HG02973 (cell line): ENCODE results near the gene PIEZO1.
A peak's percentile ranks its signal among the peaks of the same experiment; 100 is the strongest.

ENCODE experiments used
- ATAC-seq: cut with Tn5 transposase; IDR thresholded peaks from one replicate; pipeline ENCODE4 v1.9.1; 2021; ENCODE audit warnings: moderate library complexity; ENCODE audit not compliant: unreplicated experiment

PIEZO1 gene

DNA sequence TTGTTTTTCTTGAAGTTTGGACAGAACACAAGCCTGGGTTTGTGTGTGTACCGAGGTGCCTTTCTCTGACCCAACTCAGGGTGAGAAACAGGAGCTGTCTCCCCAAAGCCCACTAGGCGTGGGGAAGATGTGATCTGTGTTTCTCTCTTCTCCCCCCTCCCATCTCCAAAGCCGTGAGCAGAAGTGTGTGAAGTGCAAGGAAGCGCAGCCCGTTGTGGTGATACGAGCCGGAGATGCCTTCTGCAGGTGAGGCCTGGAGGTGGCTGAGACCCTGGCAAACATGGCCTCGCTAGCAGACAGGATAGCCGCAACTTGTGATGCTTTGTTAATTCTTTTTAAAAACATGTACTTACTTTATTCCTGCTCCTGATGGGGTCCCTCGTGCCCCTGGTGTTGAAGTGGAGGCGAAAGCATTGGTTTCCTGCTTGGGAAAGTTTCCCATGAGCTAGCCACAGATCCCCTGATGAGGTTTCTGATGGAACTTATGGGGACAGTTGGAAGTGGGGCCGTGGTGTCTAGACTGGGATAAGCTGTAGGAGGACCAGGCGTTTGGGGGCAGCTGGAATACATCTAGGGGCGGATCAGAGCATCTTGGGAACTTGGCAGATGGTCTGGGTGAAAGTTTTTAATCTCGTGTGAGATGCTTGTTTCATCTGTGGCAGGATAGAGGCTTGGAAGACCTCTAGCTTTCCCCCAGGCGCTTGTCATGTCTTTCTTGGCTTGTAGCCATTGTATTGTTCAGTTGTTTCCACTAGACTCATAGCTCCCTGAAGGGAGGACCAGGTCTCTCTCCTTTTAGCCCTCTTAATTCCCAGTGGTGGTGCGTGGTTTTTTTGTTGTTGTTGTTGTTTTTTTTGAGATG lies 77.8 kb downstream of the PIEZO1 start:
- no peak for ATAC-seq

DNA sequence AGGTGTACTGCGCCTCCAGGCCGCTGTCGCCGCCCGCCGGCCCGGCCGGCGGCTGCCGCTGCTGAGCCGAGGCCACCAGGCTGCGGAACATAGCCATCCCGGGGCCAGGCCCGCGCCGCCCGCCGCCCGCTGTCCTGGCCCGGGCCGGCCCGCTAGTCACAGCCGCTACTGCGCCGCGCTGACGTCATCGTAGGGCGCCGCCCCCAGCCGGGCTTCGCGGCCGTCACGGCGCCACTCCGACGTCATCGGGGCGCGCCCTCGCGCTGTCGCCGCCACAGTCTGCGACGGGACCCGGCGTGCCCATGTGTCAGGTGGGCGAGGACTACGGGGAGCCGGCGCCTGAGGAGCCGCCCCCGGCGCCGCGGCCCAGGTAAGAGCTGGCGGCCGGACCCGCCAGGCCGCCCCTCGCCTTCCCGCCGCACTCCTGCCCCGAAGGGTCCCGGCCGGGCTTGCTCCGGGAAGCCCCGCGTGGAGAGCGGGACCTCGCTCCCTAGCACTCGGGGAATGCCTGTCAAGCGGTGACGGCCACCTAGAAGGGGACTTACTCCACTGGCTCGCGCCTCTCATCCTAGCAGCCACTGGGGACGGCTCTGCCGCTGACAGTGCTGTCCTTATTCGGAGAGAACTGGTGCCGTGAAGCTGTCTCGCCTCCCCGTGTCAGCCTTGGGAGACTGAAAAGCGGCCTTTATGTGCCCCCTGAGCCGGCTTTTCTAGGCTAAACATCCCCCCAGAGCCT lies 78.6 kb downstream of the PIEZO1 start, which contains the start of the genes CTU2 and RNF166:
Gene CTU2, plus strand, starts transcription at position 275 of the 736 bp plus-strand sequence. Its CDS starts 28 bp downstream, at position 303.
Gene RNF166, minus strand, starts transcription at position 180 of the 736 bp plus-strand sequence. Its CDS starts 83 bp downstream, at position 97.
- ATAC-seq, result peak; percentile 45

DNA sequence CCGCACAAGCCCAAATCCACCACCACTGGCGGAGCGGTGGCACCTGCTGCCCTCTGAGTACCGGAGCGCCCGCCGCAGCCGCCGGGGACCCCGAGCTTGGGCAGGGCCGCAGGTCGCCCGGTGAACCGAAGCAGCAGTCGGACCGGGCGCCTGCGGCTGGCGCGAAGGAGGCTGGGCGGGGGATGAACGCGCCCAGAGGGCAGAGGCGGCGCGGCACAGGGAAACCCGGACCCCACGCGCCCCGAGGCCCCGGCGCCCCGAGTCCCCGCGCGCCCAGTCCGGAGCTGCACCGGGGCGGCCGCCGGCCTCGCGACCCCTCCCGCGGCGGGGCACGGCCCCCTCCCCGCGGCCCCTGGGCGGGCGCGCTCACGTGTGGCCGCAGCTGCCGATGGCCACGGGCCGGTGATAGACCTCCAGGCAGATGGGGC lies 79.2 kb downstream of the PIEZO1 start:
- peak; percentile 5 for ATAC-seq

DNA sequence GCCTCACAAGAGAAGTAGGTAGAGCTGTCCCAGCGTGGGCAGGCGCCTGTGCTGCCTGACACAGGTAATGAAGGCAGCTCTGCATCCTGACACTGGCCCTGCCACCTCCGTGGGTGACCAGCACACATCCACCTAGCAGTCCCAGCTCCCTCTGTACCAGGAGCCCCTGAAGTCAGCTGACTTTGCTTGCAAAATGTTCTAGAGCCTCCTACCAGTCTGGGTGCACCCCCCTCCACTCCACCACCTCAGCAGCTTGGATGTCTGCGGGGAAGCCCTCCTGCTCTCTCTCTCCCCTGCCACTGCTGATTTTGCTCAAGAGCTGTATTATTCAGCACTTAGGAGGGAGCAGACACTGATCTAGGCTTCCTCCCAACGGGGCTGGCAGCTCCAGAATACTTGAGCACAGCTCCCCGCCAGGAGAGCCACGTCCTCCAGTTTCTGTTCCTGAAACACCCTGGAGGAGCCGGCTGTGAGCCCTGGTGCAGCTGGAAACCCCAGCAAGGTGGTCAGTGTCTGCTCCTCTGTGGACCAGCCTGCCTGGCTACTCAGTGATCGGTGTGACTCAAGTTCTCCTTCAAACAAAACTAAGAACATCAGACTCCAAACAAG lies 79.8 kb downstream of the PIEZO1 start:
- ATAC-seq, result no peak

DNA sequence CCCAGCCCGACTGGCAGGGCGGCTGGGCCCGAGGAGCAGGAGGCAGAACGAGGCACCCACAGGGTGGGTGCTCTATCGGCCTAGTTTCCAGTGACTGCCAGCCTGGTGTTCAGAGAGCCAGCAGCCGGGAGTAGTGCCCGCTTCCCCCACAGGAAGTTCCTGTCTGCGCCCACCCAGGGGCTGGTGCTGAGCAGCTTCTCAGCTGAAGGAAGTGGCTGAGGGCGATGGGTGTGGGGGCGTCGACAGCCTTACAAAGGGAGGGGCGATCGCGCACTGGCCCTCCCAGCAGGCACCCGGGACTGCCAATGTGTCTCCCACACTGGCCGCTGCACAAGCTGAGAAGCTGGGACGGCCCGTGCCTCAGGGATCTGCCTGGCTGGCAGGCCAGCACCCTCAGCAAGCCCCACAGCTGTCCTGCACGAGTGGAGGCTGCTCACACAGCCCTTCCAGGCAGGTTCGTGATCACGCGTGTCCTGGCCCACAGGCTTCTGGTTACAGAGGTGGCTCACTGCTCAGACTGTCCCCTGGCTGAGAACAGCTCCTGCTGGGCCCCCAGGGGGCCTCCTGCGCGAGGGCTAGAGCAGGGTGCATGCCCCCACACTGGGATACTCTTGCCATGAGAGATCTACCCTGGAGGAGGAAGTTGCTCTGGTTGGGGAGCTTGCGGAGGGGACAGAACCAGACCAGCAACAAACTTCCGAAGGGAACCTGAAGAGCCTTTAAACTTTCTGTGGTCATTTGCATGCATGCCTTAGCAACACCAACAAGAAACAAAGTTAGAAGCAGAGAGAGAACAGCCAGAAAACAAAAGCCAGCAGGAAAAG lies 81.3 kb downstream of the PIEZO1 start:
- ATAC-seq, result no peak

DNA sequence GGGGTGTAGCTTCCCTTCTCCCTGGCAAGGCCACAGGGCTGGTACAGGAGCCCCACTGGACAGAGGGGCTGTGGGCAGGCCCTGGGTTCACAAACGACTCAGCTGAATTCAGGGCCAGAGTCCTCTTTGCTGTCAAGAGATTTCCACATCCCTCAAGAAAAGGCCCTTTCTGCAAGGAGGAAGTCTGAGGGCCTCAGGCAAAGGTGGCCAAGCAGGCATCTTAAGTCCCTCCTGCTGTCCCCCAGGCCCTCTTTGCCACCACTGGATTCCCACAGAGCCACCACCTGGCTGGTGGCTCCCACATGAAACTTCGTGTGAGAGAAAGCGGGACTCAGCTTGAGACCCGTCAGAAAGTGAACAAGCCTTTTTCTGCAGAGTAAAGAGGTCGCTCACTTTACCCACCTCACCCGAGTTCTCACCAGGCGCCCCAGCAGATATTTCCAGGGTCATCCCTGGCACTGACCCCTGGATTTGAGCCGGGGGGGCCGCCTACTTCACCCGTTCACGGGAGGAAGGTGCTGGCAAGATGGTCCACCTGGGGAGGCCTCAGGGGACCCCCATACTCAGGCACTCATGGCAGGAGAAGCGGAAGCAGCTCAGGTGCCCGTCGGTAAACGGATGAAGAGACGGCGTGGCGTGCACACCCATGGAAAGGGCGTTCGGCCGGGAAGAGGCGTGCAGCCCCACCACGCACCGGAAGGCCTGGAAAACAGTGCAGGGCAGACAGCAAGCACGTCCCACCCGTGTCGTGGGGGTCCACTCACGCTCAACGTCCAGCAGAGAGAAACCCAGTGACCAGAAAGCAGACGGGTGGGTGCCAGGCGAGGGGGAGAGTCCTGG lies 82.4 kb downstream of the PIEZO1 start:
- ATAC-seq, result no peak

DNA sequence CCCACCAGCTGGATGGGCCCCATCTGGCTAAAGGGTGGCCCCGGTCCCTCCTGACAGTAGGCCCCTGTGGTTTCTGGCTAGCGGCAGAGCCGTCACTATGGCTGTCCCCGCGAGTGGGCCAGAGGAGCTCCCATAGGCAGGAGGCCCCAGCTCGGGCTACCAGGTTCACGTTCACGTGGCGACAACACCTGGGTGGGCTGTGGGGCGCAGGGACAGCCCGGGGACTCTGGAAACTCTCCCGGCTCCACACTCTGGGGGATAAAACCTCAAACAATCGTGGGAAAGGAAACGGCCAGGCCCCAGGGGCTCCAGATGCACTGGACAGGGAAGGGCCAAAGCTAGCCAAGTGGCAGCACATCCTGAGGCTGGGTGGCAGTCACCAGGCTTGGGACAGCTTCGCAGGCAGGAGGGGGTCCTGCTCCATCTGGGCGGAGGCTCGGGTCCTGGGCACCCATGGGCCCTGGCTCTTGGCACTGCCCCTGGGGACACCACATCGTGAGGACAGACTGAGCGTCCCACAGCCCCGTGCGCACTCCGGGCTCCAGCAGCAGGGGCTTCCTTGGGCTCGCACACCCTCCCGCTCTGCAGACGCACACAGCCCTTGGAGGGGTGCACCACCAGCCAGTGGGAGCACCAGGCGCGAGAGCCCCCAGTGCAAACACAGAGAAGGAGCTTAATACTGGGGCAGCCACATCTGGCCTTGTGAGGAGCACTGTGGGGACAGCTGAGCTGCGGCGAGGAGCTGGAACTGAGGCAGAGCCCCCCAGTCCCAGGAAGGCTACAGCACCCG lies 83.2 kb downstream of the PIEZO1 start:
- ATAC-seq, result no peak

DNA sequence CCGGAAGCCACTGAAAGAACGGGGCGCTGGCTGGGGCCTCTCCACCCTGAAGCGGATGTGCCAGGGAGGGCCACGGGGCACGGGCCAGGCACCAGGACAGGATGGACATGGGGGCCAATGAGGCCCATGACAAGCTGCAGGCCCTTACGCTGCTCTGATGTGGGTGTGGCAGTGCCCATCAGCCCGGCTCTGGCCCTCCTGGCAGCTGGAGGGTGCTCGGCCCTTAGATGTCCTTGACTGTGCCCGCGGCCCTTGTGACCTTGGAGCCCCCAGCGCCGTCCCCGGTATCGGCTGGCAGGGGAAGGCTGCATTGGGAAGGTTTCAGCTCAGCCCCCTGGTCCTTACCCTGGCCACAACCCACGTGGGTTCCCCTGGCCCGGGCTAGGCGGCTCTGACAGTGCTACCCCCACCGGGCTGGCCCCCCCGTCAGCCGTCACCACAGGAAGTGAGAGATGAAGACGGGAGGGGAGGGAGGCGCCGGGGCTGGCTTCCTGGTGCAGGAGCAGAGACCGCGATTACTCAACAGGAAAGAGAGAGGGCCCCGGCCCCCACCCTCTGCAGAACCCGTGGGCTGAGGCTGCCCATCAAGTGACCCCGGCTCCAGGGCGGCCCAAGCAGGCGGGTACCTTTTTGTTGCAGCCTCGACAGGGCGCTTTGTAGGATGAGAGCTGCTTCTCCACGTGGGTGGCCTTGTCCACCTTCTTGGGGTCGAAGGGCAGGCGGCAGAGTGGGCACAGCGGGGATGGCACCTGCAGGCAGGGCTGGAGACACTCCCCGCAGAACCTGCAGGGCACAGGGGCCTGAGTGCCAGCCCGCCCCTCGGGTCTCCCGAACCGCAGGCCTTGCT lies 84.2 kb downstream of the PIEZO1 start:
- peak; percentile 51 for ATAC-seq

DNA sequence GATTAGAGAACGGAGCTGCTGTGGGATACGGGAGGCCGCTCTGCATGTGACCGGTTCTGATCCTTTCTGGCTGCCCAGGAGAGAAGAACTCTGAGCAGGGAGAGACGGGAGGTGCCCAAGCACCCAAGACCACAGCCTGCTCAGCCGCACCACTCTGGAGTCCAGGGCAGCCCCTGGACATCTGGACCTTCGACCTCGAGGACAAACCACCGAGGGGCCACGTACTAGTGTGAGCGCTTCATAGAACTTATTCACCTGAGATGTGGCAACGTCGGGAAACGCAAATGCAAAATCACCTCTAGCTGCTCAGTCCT lies 84.7 kb downstream of the PIEZO1 start:
- no peak for ATAC-seq

DNA sequence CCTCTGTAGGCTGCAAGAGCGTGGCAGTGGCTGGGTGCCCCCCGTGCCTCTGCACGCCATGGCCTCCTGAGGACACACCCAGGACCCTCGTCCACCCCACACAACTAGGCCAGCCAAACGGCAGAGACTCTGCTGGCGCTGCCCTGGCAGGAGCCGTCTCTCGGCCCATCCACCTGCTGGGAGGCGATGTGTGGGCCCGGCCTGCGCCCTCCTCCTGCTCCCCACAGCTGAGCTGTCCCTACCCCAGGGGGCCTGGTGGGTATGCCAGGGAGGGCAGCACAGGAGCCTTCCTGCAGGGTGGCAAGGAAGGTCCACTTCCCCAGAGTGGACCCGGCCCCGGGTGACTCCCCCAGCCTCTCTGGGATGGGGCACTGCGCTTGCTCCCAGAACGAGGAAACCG lies 85.8 kb downstream of the PIEZO1 start:
- no peak for ATAC-seq

DNA sequence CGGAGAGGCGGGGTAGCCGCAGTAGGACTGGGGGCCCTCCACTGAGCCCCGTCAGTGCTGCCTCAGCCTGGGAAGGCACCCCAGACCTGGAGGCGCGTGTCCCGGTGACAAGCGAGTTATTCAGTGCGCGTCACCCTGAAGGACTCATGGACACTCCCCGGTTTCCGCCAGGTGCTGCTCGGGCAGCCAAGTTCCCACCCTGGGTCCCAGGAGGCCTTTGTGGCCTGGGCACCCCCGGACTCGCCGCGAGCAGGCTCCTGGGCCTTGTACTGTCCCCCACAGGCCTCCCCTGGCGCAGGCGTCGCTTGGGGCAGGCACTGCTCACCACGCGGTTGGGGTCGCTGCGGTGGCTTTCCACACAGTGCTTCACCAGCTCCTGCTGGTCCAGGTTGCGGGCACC lies 86.4 kb downstream of the PIEZO1 start:
- no peak for ATAC-seq

DNA sequence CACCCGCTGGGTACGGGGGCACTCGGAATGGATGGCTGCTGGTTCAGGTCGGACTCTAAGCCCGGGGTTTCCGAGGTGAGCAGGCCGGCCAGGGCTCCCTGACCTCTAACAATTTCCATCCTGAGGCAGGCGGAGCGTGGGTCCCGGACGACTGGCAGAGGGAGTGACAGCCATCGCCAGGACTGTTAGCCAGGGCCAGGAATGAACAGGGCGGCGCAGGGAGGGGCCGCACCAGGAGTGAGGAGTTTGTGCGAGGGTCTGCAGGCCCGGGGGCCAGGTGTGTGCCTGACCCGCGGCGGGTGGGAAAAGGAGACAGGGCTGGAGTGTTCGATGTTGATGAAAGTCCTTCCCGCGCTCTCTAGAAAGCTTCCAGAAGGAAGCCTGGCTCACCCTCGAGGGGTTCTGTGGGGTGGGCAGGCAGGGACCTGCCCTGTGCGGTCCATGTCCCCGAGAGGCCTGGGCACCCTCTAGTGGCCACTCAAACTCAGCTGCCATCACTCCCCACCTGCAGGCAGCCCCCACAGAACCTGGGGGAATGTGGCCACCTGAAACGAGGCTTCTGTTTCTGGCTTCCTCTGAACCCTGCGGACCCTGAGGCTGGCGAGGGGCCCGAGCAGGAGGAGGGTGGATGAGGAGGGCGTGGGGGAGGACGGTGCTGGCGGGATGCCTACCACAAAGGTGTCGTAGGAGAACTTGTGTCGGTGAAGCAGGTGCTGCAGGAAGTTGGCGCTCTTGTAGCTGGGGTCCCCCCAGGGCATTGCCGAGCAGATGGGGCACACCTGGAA lies 87.0 kb downstream of the PIEZO1 start:
- no peak for ATAC-seq

DNA sequence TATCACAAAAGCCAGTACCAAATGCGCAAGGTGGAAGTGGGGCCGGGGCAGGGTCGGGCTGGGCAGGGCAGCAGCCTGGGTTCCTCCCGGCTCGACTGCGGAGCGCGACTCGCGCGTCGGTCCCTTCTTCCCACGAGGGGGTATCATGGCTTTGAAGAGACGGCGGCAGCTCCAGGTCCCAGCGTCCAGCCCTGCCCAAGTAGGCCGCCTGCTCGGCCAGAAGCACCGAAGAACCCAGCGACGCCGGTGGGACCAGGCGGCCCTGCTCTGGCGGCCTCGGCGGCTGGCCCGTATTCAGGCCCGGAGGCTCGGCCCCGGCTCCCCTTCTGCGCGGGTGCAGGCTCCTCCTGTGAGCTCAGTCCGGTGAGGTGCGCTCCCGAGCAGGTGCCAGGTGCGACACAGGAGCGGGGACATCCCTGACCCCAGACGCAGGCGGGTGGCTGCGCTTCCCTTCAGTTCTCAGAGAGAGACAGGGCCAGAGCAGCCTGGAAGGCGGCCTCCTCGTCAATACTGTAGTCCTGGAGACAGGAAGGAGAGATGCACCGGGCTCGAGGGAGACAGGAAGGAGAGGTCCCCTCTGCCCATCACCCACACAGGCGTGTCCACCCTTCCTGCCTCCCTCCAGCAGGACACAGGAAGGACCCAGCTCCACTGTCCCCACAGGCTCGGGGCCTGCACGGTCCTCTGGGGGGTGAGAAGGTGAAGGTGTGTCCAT lies 87.7 kb downstream of the PIEZO1 start:
- ATAC-seq, result no peak

DNA sequence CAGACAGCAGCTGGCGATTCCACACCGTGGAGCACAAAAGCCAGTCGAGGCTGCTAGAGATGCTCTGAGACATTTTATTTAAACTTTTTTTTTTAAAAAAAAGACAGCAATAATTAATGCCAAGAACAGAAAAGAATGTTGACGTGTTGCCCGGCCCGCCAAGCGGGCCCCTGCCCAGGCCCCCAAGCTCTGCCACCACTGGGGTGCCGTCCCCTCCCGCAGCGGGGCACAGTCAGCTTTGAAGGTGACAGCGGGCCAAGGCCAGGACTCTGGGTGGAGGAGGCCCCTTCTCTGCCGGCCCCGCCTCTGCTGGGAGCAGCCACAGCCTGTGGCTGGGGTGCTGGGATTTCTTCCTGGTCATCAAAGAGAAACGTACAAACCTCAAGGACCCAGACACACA lies 88.6 kb downstream of the PIEZO1 start:
- ATAC-seq, result no peak

DNA sequence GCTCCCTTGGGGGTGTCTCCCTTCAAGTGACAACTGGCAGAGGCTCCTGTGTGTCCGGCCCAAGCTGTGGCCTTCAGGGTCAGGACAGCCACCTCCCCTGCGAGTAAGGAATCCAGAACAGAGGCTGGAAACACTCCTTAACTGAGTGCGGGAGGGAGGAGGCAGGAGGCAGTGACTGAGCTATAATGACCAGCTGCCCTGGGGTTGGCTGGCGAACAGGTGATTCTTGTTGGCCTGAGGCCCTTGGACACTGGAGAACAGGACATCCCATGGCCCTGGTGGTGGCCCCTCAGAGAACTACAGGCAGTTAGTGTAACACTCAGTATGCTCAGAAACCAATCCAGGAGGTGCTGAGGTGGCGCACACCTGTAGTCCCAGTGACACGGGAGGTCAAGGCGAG lies 89.3 kb downstream of the PIEZO1 start:
- ATAC-seq, result no peak

DNA sequence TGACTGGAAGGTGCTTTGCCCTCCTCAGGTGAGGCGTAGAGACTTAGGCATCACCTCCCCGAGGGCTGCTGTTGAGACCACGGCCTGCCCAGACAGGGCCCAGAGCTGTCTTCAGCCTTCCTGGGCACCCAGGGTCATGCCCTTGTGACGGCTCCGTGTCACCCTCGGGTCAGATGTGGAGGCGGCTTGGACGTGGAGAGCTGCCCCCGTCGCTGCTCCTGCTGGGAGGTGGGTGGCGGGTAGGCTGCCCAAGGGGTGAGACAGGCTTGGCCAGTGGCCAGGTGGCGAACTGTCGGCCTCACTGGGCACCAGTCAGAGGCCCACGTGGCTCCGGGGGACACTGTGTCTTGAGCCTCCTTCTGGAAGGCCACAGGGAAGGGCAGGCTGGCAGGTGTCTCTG lies 89.8 kb downstream of the PIEZO1 start:
- no peak for ATAC-seq
